ENCODE results near the gene PPARD.
A peak's percentile ranks its signal among the peaks of the same experiment; 100 is the strongest.
"Not testable (repeated sequence)": the region's sequence is repeated elsewhere in the genome, so short reads cannot be mapped to it uniquely, and the experiment has no call there.

Gene PPARD

GRCh38 chr6:35312076-35312800 is 30.1 kb upstream of the PPARD start:
- no peak for DNase-seq (ENCODE audit: low read depth)

GRCh38 chr6:35312807-35313206 is 29.6 kb upstream of the PPARD start:
- DNase-seq (ENCODE audit: low read depth) = no peak

- DNase-seq (ENCODE audit: low read depth) = no peak
These were observed 24.7 kb upstream of the PPARD start for GRCh38 chr6:35317483-35318195.

- DNase-seq (ENCODE audit: low read depth) = peak; percentile 46
These were observed 23.9 kb upstream of the PPARD start for GRCh38 chr6:35318196-35319171.

DNA sequence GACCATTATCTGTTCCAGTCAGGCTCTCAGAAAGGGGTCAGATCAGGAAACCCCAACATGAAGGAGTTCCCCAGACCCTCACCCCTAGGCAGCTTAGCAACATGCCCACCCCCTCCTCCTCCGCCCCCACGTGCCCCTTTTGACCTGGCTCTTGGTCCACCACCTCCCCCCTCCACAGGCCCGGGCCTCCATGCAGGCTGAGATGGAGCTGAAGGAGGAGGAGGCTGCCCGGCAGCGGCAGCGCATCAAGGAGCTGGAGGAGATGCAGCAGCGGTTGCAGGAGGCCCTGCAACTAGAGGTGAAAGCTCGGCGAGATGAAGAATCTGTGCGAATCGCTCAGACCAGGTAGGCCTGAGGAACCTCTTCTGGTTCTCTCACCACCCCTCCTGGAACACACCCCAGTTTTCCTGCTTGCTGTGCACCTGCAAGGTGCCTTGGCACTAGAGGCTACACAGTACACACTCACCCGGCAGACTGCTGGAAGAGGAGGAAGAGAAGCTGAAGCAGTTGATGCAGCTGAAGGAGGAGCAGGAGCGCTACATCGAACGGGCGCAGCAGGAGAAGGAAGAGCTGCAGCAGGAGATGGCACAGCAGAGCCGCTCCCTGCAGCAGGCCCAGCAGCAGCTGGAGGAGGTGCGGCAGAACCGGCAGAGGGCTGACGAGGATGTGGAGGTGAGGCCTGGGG is 22.9 kb upstream of the PPARD start:
- no peak for DNase-seq (ENCODE audit: low read depth)

GRCh38 chr6:35320031-35320410 is 22.3 kb upstream of the PPARD start:
- no peak for DNase-seq (ENCODE audit: low read depth)

- no peak for DNase-seq (ENCODE audit: low read depth)
These were observed 21.3 kb upstream of the PPARD start for GRCh38 chr6:35321091-35321490.

DNA sequence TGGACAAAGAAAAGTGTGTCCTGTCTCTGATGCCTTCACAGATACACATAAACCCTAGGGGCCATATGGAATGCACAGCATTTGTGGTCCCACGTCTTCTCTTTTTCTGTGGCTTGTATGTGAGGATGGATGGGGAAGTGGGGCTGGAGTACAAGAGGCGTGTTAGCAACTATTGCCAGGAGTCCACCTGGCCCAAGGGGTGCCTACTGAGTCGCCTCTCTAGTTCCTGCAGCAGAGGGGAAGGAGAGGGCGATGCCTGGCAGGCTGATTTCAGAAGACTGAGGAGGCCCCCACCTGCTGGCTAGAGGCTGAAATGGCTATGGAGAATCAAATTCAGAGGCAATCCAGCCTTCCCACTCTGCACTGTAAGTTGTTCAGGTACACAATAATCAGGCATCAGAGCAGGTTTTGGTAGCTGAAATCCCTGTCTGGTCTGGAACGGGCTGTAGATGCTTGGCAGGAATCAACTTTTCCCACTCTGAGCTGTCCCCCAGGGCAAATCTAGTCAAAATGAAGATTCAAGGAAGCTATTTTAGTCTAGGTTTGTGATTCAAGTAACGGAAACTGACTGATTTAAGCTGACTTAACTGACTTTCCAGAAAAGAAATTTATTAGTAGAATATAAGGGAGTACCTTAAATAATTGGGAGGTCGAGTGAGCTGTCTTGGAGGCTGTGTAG is 14.9 kb upstream of the PPARD start:
- peak; percentile 17 for DNase-seq (ENCODE audit: low read depth)

DNA sequence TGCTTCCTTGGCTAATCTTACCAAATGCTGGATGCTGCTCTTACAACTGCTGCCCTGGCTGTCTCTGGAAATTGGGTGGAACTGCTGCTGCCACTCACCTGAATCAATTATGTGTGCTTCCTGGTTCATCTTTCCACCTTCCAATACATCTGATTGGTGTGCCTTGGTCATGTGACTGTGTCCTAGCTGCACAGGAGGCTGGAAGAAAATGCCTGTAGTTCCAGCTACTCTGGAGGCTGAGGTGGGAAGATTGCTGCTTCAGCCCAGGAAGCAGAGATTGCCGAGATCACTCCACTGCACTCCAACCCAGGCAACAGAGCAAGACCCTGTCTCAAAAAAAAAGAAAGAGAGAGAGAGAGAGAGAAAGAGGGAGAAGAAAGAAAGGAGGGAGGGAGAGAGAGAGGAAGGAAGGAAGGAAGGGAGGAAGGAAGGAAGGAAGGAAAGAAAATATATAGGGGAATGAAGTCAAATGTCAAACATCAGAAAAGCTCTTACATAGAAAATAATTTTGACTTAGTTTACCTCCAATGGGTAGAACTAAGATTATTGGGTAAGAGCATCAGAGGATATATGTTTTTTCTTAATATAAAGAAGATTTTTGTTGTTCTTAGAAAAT is 14.1 kb upstream of the PPARD start:
- no peak for DNase-seq (ENCODE audit: low read depth)

DNA sequence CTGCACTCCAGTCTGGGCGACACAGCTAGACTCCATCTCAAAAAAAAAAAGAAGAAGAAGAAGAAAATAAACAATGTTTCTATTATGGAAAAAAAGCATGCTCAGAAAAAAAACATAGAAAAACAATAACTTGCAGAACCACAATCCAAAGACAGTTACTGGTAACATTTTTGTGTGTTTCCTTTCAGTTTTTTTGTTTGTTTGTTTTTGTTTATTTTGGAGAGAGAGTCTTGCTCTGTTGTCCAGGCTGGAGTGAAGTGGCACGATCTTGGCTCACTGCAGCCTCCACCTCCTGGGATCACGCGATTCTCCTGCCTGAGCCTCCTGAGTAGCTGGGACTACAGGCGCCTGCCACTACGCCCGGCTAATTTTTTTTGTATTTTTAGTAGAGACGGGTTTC is 13.4 kb upstream of the PPARD start:
- DNase-seq (ENCODE audit: low read depth) = not testable (repeated sequence)

- DNase-seq (ENCODE audit: low read depth) = no peak
These were observed 11.7 kb upstream of the PPARD start for GRCh38 chr6:35330541-35331119.

- DNase-seq (ENCODE audit: low read depth) = not testable (repeated sequence)
These were observed 10.1 kb upstream of the PPARD start for GRCh38 chr6:35332074-35332887.

DNA sequence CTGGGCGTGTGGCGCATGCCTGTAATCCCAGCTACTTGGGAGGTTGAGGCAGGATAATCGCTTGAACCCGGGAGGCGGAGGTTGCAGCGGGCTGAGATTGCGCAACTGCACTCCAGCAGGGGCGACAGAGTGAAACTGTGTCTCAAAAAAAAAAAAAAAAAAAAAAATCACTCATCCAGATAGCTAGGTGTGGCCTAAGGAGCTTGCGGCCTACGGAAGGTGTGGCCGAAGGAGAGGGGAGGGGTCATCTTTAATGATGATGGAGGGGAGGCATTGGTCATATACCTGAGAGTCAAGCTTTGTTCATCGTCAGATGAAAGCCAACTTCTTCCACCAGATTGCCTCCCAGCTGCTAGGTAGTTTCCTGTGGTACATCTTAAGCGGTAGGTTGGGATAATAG is 801 bp upstream of the PPARD start:
- no peak for DNase-seq (ENCODE audit: low read depth)

- no peak for DNase-seq (ENCODE audit: low read depth)
These were observed 905 bp downstream of the PPARD start for GRCh38 chr6:35343092-35343834.

- DNase-seq (ENCODE audit: low read depth) = no peak
These were observed 1.6 kb downstream of the PPARD start for GRCh38 chr6:35343835-35344550.

DNA sequence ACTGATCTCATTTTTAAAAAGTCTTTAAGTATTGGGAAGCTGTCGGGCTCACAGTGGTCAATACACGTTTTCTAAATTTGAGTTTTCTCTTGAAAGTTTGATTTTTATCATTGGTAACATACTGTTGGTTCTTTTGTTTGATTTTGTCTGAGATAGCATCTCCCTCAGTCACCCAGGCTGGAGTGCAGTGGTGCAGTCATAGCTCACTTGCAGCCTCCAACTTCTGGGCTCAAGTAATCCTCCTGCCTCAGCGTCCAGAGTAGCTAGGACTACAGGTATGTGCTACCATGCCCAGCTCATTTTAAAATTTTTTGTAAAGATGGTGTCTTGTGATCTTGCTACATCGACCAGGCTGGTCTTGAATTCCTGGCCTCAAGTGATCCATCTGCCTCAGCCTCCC is 9.1 kb downstream of the PPARD start:
- DNase-seq (ENCODE audit: low read depth) = no peak

DNA sequence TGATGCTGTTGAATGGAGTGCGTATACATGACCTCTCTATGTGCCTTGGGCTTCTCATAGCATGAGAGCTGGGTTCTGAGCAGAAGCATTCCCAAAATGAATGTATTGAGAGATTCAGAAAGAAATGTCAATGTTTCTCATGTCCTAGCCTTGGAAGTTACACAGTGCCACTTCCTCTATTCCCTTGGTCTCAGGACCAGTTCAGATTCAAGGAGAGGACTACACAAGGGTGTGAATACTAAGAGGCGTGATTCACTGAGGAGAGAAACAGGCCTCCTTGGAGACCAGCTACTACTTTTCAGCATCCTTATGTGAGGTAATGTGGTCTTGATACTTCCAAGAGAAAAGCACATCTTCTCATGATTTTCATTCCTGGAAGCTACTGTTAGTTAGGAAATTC is 10.4 kb downstream of the PPARD start:
- no peak for DNase-seq (ENCODE audit: low read depth)
